OCI-LY7 (cell line): ENCODE measurements around the gene EBPL.

Experiments used
- CTCF ChIP-seq: fragments of 200-600 bp; sonication (generic); conservative IDR thresholded peaks from 2 replicates; pipeline ENCODE4 v1.5.1; 2014; ENCODE audit warnings: mild to moderate bottlenecking, antibody characterized with exemption, low read length, moderate library complexity, mixed read lengths
- EZH2phosphoT487 ChIP-seq: fragments of 200-600 bp; sonication (generic); IDR thresholded peaks from 2 replicates; pipeline ENCODE4 v1.6.1; 2018; ENCODE audit warnings: low read depth, borderline replicate concordance, mild to moderate bottlenecking, mixed run types, antibody characterized with exemption, low read length, moderate library complexity, mixed read lengths

GRCh38 chr13:49716615-49717014, 25.3 kb upstream of the EBPL start:
- TF ChIP-seq CTCF: no peak
- no peak for TF ChIP-seq EZH2phosphoT487
